Measurements from ENCODE around the gene ATP13A5. TPM values are rescaled to one million over a fixed set of nuclear protein-coding genes. Genes with fewer than 3 reads are reported as not detected.

The ATP13A5 gene
- total RNA-seq, 1 donor = not detected

- H3K4me3 ChIP-seq (ENCODE audit: low read depth, low read length) = no peak overlapping the region
- DNase-seq (ENCODE audit: low read depth) = no peak
- no peak for TF ChIP-seq CTCF (IDR thresholded peaks at IDR 0.05; ENCODE audit: insufficient read depth, low read depth, low read length)
These were observed 128.1 kb downstream of the ATP13A5 start for GRCh38 chr3:193250492-193250891.

- DNase-seq (ENCODE audit: low read depth) = no peak
- no peak for TF ChIP-seq CTCF (IDR thresholded peaks at IDR 0.05; ENCODE audit: insufficient read depth, low read depth, low read length)
- no peak overlapping the region for H3K4me3 ChIP-seq (ENCODE audit: low read depth, low read length)
These were observed 129.6 kb downstream of the ATP13A5 start for GRCh38 chr3:193248848-193249468.

GRCh38 chr3:193243571-193243970 lies 135.0 kb downstream of the ATP13A5 start:
- H3K4me3 ChIP-seq (ENCODE audit: low read depth, low read length) = no peak overlapping the region
- no peak for DNase-seq (ENCODE audit: low read depth)
- no peak for TF ChIP-seq CTCF (IDR thresholded peaks at IDR 0.05; ENCODE audit: insufficient read depth, low read depth, low read length)

GRCh38 chr3:193241716-193242115 lies 136.8 kb downstream of the ATP13A5 start:
- H3K4me3 ChIP-seq (ENCODE audit: low read depth, low read length) = no peak overlapping the region
- DNase-seq (ENCODE audit: low read depth) = no peak
- TF ChIP-seq CTCF (IDR thresholded peaks at IDR 0.05; ENCODE audit: insufficient read depth, low read depth, low read length) = no peak

GRCh38 chr3:193240850-193241706 lies 137.5 kb downstream of the ATP13A5 start, which contains the start of gene PLAAT1:
Gene PLAAT1, plus strand, starts transcription at chr3:193241222. Its CDS starts 14,429 bp downstream, at chr3:193255651.
- peak; percentile 7 for DNase-seq (ENCODE audit: low read depth)
- no peak for TF ChIP-seq CTCF (IDR thresholded peaks at IDR 0.05; ENCODE audit: insufficient read depth, low read depth, low read length)
- H3K4me3 ChIP-seq (ENCODE audit: low read depth, low read length) = peak within 1 kb of the TSS; percentile 42

- no peak for DNase-seq (ENCODE audit: low read depth)
- H3K4me3 ChIP-seq (ENCODE audit: low read depth, low read length) = peak overlapping the region; percentile 42
- TF ChIP-seq CTCF (IDR thresholded peaks at IDR 0.05; ENCODE audit: insufficient read depth, low read depth, low read length) = no peak
These were observed 138.1 kb downstream of the ATP13A5 start for GRCh38 chr3:193240436-193240849.
